ENCODE results near the gene TRPM5.

GRCh38 chr11:2394818-2395105, 49.6 kb downstream of the TRPM5 start:
- TF ChIP-seq CTCF (IDR thresholded peaks at IDR 0.05) (no peak), POLR2A (IDR thresholded peaks at IDR 0.05) (no peak)

All from uterus (tissue), 2 donors.